Measurements from ENCODE around the gene TLE3. TPM values are rescaled to one million over a fixed set of nuclear protein-coding genes. Genes with fewer than 3 reads are reported as not detected.

Gene TLE3
- total RNA-seq = 100 to 1,000 TPM in 2 of 4 donors, 10 to 100 TPM in 2; 44.0 to 159 (median 78.8) TPM

GRCh38 chr15:70097321-70098152 is at the start of gene TLE3:
Gene TLE3 (minus strand): TSS chr15:70097917. CDS start chr15:70096798, 1,119 bp downstream.
- TF ChIP-seq, protein P1, sequence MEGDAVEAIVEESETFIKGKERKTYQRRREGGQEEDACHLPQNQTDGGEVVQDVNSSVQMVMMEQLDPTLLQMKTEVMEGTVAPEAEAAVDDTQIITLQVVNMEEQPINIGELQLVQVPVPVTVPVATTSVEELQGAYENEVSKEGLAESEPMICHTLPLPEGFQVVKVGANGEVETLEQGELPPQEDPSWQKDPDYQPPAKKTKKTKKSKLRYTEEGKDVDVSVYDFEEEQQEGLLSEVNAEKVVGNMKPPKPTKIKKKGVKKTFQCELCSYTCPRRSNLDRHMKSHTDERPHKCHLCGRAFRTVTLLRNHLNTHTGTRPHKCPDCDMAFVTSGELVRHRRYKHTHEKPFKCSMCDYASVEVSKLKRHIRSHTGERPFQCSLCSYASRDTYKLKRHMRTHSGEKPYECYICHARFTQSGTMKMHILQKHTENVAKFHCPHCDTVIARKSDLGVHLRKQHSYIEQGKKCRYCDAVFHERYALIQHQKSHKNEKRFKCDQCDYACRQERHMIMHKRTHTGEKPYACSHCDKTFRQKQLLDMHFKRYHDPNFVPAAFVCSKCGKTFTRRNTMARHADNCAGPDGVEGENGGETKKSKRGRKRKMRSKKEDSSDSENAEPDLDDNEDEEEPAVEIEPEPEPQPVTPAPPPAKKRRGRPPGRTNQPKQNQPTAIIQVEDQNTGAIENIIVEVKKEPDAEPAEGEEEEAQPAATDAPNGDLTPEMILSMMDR (IDR thresholded peaks at IDR 0.05) = no peak
- DNase-seq (ENCODE audit: low spot score) (peak; percentile 97), ATAC-seq (ENCODE audit: low FRiP score) (peak; percentile 64)

DNA sequence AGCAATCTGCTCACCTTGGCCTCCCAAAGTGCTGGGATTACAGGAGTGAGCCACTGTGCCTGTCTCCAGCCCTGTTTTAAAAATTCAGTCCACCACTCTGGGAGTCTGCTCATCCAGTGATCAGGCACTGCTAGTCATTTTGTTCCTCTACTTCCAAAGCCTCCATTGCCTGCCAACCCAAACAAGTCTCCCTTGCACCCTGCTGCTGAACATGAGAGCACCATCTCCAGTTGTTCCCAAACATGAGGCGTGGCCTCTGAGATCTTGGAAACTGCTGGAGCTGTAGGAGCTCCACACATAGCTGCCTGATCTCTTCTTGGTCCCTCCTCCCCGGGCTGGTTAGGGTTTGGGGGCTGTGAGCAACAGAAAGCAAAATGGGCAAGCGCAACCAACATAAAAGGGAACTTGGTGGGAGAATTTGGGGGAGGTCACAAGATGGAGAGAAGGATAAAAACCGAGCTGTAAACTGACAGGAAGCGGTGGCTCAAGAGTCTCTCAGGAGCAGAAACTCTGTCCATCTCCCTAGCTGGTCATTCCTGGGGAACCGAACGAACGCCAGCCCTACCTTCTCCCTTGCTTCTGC is 49.6 kb upstream of the TLE3 start:
- ATAC-seq (ENCODE audit: low FRiP score) = no peak
- TF ChIP-seq, protein P1 (IDR thresholded peaks at IDR 0.05) = no peak
- no peak for DNase-seq (ENCODE audit: low spot score)

- DNase-seq (ENCODE audit: low spot score) (no peak), ATAC-seq (ENCODE audit: low FRiP score) (no peak)
- TF ChIP-seq, protein P1 (IDR thresholded peaks at IDR 0.05) = no peak
These were observed 49.1 kb upstream of the TLE3 start for GRCh38 chr15:70146771-70147170.

DNA sequence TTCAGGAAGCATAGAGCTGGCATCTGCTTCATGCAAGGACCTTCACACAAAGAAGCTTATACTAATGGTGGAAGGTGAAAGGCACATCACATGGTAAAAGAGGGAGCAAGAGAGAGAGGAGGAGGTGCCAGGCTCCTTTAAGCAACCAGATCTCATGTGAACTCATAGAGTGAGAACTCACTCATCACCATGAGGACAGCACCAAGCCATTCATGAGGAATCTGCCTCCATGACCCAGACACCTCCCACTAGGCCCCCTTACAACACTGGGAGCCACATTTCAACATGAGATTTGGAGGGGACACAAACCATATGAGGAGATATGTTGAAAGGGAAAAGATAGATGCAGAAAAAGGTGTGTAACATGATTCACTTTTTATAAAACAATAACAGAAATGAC is 48.4 kb upstream of the TLE3 start:
- TF ChIP-seq, protein P1 (IDR thresholded peaks at IDR 0.05) = no peak
- no peak for DNase-seq (ENCODE audit: low spot score)
- ATAC-seq (ENCODE audit: low FRiP score) = no peak

- no peak for ATAC-seq (ENCODE audit: low FRiP score)
- TF ChIP-seq, protein P1 (IDR thresholded peaks at IDR 0.05) = no peak
- DNase-seq (ENCODE audit: low spot score) = no peak
These were observed 47.5 kb upstream of the TLE3 start for GRCh38 chr15:70145261-70145660.

- no peak for DNase-seq (ENCODE audit: low spot score)
- TF ChIP-seq, protein P1 (IDR thresholded peaks at IDR 0.05) = no peak
- peak; percentile 56 for ATAC-seq (ENCODE audit: low FRiP score)
These were observed 44.8 kb upstream of the TLE3 start for GRCh38 chr15:70142322-70143191.

Data from omental fat pad (tissue), 4 donors.